Uterus (tissue), 4 donors: ENCODE results near the gene ADAMTS12. TPM values are rescaled to one million over a fixed set of nuclear protein-coding genes. Genes with fewer than 3 reads are reported as not detected.

Experiments
- DNase-seq, 2 donors: peaks; one replicate each; pipeline ENCODE4 v3.0.0-alpha.2; 2019 to 2020
- H3K27ac ChIP-seq, 2 donors: fragments of 200-600 bp; sonication (generic); 1 replicate in 1 of 2; 2 replicates in 1 of 2; pipeline ENCODE4 v1.5.1; 2016 to 2018
- H3K27me3 ChIP-seq, 2 donors: fragments of 200-600 bp; sonication (generic); one replicate each; pipeline ENCODE4 v1.5.1; 2018 to 2019; ENCODE audit warnings: control low read depth in 1 of 2
- H3K36me3 ChIP-seq, 2 donors: fragments of 200-600 bp; sonication (generic); one replicate each; pipeline ENCODE4 v1.5.1; 2019; ENCODE audit warnings: control low read depth in 1 of 2
- H3K4me1 ChIP-seq, 2 donors: fragments of 200-600 bp; sonication (generic); one replicate each; pipeline ENCODE4 v1.5.1; 2018 to 2019; ENCODE audit warnings: control low read depth in 1 of 2
- H3K4me3 ChIP-seq, 2 donors: fragments of 200-600 bp; sonication (generic); 1 replicate in 1 of 2; 2 replicates in 1 of 2; pipeline ENCODE4 v1.5.1; 2018 to 2019; ENCODE audit warnings: mild to moderate bottlenecking in 1 of 2
- H3K9me3 ChIP-seq, 2 donors: fragments of 200-600 bp; sonication (generic); one replicate each; pipeline ENCODE4 v1.5.1; 2019; ENCODE audit warnings: control low read depth in 1 of 2
- CTCF ChIP-seq, 4 experiments: fragments of 200-600 bp in 2 of 4; fragments of 450-650 bp in 2 of 4; sonication (generic) in 2 of 4; IDR thresholded peaks; one replicate each; pipeline ENCODE4 v1.5.1; 2016 to 2019; ENCODE audit warnings: antibody characterized with exemption in 4 of 4, mild to moderate bottlenecking in 2 of 4, moderate library complexity in 1 of 4
- POLR2A ChIP-seq, 2 donors: fragments of 450-650 bp; IDR thresholded peaks; one replicate each; pipeline ENCODE4 v1.6.1; 2016; ENCODE audit warnings: antibody characterized with exemption in 2 of 2, mild to moderate bottlenecking in 1 of 2, moderate library complexity in 1 of 2
- intact Hi-C: fragments of 100-400 bp; cut with DNase I; formaldehyde crosslinking; loops from one replicate; pipeline ENCODE4 v1.15.1; 2023; ENCODE audit warnings: low total_unique reads
- total RNA-seq, 4 donors: library from RNA; depleted of rRNA in 3 of 4; stranded (reverse); fragments of >200 nt in 3 of 4; gene quantifications; one replicate each; pipeline versions ENCODE4 v1.1.0 to v1.2.4, GENCODE V29; 2014 to 2023
- donor health status: DM: yes; HTN: yes; CAD: no.

Gene ADAMTS12
- total RNA-seq, 4 donors from 2014 or later, result 0.51 to 37.5 (median 15.6) TPM

GRCh38 chr5:33588654-33589372 lies 303.0 kb downstream of the ADAMTS12 start:
- no peaks in the 10 kb centered on the region for H3K36me3 ChIP-seq
- DNase-seq, result no peak
- H3K27ac ChIP-seq, result no peak overlapping the region
- intact Hi-C loops, result no loop called here
- H3K27me3 ChIP-seq, result no peaks in the 10 kb centered on the region
- no peak for TF ChIP-seq POLR2A (IDR thresholded peaks at IDR 0.05)
- TF ChIP-seq CTCF (IDR thresholded peaks at IDR 0.05), result no peak
- H3K4me3 ChIP-seq, result no peak overlapping the region
- no peaks in the 10 kb centered on the region for H3K4me1 ChIP-seq
- no peaks in the 10 kb centered on the region for H3K9me3 ChIP-seq

GRCh38 chr5:33583332-33583731 lies 308.5 kb downstream of the ADAMTS12 start:
- H3K9me3 ChIP-seq, result no peaks in the 10 kb centered on the region
- no peaks in the 10 kb centered on the region for H3K27me3 ChIP-seq
- no peak overlapping the region for H3K27ac ChIP-seq
- no peak overlapping the region for H3K4me3 ChIP-seq
- intact Hi-C loops, result no loop called here
- no peak for DNase-seq
- H3K36me3 ChIP-seq, result no peaks in the 10 kb centered on the region
- TF ChIP-seq POLR2A (IDR thresholded peaks at IDR 0.05) (no peak), CTCF (IDR thresholded peaks at IDR 0.05) (no peak)
- no peaks in the 10 kb centered on the region for H3K4me1 ChIP-seq

GRCh38 chr5:33582417-33582816 lies 309.4 kb downstream of the ADAMTS12 start:
- intact Hi-C loops, result no loop called here
- no peak for TF ChIP-seq POLR2A (IDR thresholded peaks at IDR 0.05)
- no peak for TF ChIP-seq CTCF (IDR thresholded peaks at IDR 0.05)
- Histone ChIP-seq H3K4me3 (no peak overlapping the region), H3K27ac (no peak overlapping the region), H3K36me3 (no peaks in the 10 kb centered on the region), H3K27me3 (no peaks in the 10 kb centered on the region), H3K4me1 (no peaks in the 10 kb centered on the region), H3K9me3 (no peaks in the 10 kb centered on the region)
- no peak for DNase-seq

DNA sequence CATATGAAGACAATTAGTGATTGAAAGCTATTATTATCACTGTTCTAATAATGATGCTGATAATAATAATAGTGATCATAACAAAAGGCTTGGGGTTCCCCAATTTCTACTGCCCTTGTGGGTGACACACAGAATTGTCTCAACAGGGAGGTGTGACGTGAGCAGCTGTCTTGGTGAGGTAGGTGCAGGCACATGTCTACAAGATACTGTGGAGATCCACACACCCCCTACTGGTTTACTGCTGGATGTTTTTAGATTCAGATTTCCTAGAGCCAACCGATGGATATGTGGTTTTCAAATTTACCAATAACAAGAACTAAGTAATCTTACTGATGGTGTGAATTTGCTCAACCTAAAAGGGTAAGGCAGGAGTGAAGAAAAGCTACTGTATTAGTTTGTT lies 312.0 kb downstream of the ADAMTS12 start:
- Histone ChIP-seq H3K9me3 (no peaks in the 10 kb centered on the region), H3K4me3 (no peak overlapping the region), H3K36me3 (no peaks in the 10 kb centered on the region), H3K4me1 (no peaks in the 10 kb centered on the region), H3K27ac (no peak overlapping the region), H3K27me3 (no peaks in the 10 kb centered on the region)
- no peak for DNase-seq
- intact Hi-C loops, result no loop called here
- TF ChIP-seq CTCF (IDR thresholded peaks at IDR 0.05) (no peak), POLR2A (IDR thresholded peaks at IDR 0.05) (no peak)

DNA sequence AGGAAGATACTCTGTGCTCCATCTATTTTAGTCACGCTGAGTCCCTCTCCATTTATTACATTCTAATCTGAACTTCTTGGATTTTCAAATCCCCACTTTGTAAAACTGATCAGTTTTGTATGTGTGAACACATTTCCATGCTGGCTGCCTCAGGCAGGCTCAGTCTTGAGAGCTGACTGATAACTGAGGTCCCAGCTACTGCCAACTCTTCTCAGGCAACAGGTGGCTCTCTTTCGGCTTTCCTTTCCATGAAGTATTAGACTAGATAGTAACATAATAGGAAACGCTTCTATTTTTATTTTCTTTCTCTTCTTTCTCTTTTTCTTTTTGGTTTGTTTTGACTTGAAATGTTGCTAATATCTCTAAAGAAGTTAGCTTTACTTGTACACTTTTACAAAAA lies 312.6 kb downstream of the ADAMTS12 start:
- intact Hi-C loops, result no loop called here
- H3K4me1 ChIP-seq, result no peaks in the 10 kb centered on the region
- H3K4me3 ChIP-seq, result no peak overlapping the region
- H3K36me3 ChIP-seq, result no peaks in the 10 kb centered on the region
- H3K27me3 ChIP-seq, result no peaks in the 10 kb centered on the region
- TF ChIP-seq POLR2A (IDR thresholded peaks at IDR 0.05) (no peak), CTCF (IDR thresholded peaks at IDR 0.05) (no peak)
- no peak for DNase-seq
- no peaks in the 10 kb centered on the region for H3K9me3 ChIP-seq
- no peak overlapping the region for H3K27ac ChIP-seq
